HepG2 (cell line): ENCODE results near the gene CDC42EP4. TPM values are rescaled to one million over a fixed set of nuclear protein-coding genes. Genes with fewer than 3 reads are reported as not detected.

Source experiments
- ELF3 ChIP-seq: IDR thresholded peaks from 2 replicates; pipeline ENCODE4 v1.6.1; 2016; ENCODE audit warnings: missing genetic modification reagents, missing compliant biosample characterization
- FOXP1 ChIP-seq, 2 experiments: fragments of 450-650 bp in 1 of 2; IDR thresholded peaks; 2 replicates each; pipeline ENCODE4 v1.6.1; 2017 to 2018; ENCODE audit warnings: antibody characterized with exemption in 1 of 2
- HDAC6 ChIP-seq: fragments of 200-600 bp; sonication (generic); IDR thresholded peaks from 2 replicates; pipeline ENCODE4 v1.7.0; 2017; ENCODE audit warnings: mild to moderate bottlenecking, antibody characterized with exemption, low read length, low read depth
- KLF15 ChIP-seq: sonication (generic); formaldehyde crosslinking; IDR thresholded peaks from 2 replicates; pipeline ENCODE4 v1.8.1; 2023; ENCODE audit warnings: borderline replicate concordance, mild to moderate bottlenecking, inconsistent platforms, missing genetic modification reagents, mixed read lengths
- NFE2L1 ChIP-seq: sonication (generic); formaldehyde crosslinking; IDR thresholded peaks from 2 replicates; pipeline ENCODE4 v1.4.0; 2020; ENCODE audit warnings: missing genetic modification reagents, mild to moderate bottlenecking, borderline replicate concordance
- NR3C1 ChIP-seq: sonication (generic); formaldehyde crosslinking; IDR thresholded peaks from 2 replicates; pipeline ENCODE4 v1.4.0; 2020; ENCODE audit warnings: missing genetic modification reagents
- TEAD2 ChIP-seq: sonication (generic); formaldehyde crosslinking; IDR thresholded peaks from 2 replicates; pipeline ENCODE4 v1.9.0; 2021; ENCODE audit warnings: missing genetic modification reagents
- ZMYM3 ChIP-seq: sonication (generic); formaldehyde crosslinking; IDR thresholded peaks from 2 replicates; pipeline ENCODE4 v1.5.1; 2020; ENCODE audit warnings: mild to moderate bottlenecking, missing genetic modification reagents
- ZNF354B ChIP-seq: sonication (generic); formaldehyde crosslinking; IDR thresholded peaks from 2 replicates; pipeline ENCODE4 v1.8.0; 2022; ENCODE audit warnings: mild to moderate bottlenecking, missing genetic modification reagents
- ZNF564 ChIP-seq: sonication (generic); formaldehyde crosslinking; IDR thresholded peaks from 2 replicates; pipeline ENCODE4 v1.8.1; 2023; ENCODE audit warnings: mild to moderate bottlenecking, missing genetic modification reagents
- ZNF652 ChIP-seq: IDR thresholded peaks from 2 replicates; pipeline ENCODE4 v1.6.1; 2016; ENCODE audit warnings: low read depth, borderline replicate concordance
- ZNF670 ChIP-seq: sonication (generic); formaldehyde crosslinking; IDR thresholded peaks from 2 replicates; pipeline ENCODE4 v1.8.0; 2022; ENCODE audit warnings: mild to moderate bottlenecking, missing genetic modification reagents, borderline replicate concordance
- ZNF782 ChIP-seq: sonication (generic); formaldehyde crosslinking; IDR thresholded peaks from 2 replicates; pipeline ENCODE4 v1.4.0; 2020; ENCODE audit warnings: missing genetic modification reagents, mild to moderate bottlenecking, borderline replicate concordance
- polyA plus RNA-seq, 8 experiments: library from polyadenylated mRNA; depleted of rRNA in 3 of 8; stranded (reverse) in 7 of 8; unstranded in 1 of 8; fragments of >200 nt; fragmentation: Illumina TruSeq in 4 of 8; extraction: Trizol in 4 of 8; gene quantifications; 2 replicates each; pipeline versions ENCODE4 v1.2.1 to v1.2.3, GENCODE V29; 2011 to 2016; ENCODE audit warnings: low read depth in 4 of 8, missing spikeins in 1 of 8, mixed read lengths in 1 of 8; ENCODE audit not compliant: insufficient read depth in 1 of 8
- total RNA-seq, 5 experiments: library from RNA; depleted of rRNA; stranded (reverse); fragments of >200 nt; fragmentation: Illumina TruSeq; extraction: Trizol; gene quantifications; 2 replicates each; pipeline ENCODE4 v1.2.3, GENCODE V29; 2016; ENCODE audit warnings: low read depth in 1 of 5
- TF ChIP-seq, protein P1 (sequence below): sonication (generic); formaldehyde crosslinking; IDR thresholded peaks from 2 replicates; pipeline ENCODE4 v1.4.0; 2020; ENCODE audit warnings: mild to moderate bottlenecking, missing genetic modification reagents
- TF ChIP-seq, protein P2 (sequence below): sonication (generic); formaldehyde crosslinking; IDR thresholded peaks from 2 replicates; pipeline ENCODE4 v1.4.0; 2020; ENCODE audit warnings: mild to moderate bottlenecking, missing genetic modification reagents
- TF ChIP-seq, protein P3 (sequence below): sonication (generic); formaldehyde crosslinking; conservative IDR thresholded peaks from 2 replicates; pipeline ENCODE4 v1.5.0; 2020; ENCODE audit warnings: missing genetic modification reagents
- TF ChIP-seq, protein P4 (sequence below): sonication (generic); formaldehyde crosslinking; IDR thresholded peaks from 2 replicates; pipeline ENCODE4 v1.5.0; 2020; ENCODE audit warnings: missing genetic modification reagents
- TF ChIP-seq, protein P5 (sequence below): sonication (generic); formaldehyde crosslinking; IDR thresholded peaks from 2 replicates; pipeline ENCODE4 v1.4.0; 2020; ENCODE audit warnings: mild to moderate bottlenecking, missing genetic modification reagents

Gene CDC42EP4
- total and polyA plus RNA-seq, 2 of the 13 experiments (the other 11 are each of a cell fraction or from before 2014, with no cell fraction given) = 19.0 to 54.0 TPM

DNA sequence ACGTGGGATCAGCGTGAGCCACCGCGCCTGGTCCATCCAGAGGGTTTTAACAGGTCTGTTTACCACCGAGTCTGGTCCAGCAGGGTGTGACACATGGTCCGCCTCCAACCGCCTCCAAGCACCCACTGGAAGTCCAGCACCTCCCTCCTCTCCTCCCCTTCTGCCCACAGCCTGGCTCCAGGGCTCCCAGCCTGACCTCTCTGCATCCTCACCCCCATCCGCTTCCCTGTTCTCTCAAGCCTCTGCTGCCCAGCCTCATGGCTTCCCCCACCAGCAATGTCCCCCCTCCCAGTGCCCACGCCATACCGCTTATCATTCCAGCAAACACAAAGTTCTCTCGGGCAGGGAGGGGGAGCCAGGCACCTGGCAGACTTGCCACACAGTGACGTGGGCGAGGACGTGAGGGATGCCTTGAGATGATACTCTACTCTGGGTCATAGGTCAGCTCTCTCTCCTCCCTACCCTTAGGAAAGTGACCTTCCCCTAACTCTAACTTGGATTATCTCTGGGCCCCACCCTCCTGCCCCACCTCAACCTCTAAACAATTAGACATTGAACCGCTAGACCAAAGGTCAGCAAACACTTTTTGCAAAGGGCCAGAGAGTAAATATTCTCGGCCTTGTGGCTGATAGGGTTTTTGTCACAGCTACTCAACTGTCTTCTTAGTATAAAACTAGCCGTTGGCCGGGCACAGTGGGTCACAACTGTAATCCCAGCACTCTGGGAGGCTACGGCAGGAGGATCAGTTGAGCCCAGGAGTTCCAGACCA is 23.1 kb downstream of the CDC42EP4 start (continued):
- TF ChIP-seq, protein P1, sequence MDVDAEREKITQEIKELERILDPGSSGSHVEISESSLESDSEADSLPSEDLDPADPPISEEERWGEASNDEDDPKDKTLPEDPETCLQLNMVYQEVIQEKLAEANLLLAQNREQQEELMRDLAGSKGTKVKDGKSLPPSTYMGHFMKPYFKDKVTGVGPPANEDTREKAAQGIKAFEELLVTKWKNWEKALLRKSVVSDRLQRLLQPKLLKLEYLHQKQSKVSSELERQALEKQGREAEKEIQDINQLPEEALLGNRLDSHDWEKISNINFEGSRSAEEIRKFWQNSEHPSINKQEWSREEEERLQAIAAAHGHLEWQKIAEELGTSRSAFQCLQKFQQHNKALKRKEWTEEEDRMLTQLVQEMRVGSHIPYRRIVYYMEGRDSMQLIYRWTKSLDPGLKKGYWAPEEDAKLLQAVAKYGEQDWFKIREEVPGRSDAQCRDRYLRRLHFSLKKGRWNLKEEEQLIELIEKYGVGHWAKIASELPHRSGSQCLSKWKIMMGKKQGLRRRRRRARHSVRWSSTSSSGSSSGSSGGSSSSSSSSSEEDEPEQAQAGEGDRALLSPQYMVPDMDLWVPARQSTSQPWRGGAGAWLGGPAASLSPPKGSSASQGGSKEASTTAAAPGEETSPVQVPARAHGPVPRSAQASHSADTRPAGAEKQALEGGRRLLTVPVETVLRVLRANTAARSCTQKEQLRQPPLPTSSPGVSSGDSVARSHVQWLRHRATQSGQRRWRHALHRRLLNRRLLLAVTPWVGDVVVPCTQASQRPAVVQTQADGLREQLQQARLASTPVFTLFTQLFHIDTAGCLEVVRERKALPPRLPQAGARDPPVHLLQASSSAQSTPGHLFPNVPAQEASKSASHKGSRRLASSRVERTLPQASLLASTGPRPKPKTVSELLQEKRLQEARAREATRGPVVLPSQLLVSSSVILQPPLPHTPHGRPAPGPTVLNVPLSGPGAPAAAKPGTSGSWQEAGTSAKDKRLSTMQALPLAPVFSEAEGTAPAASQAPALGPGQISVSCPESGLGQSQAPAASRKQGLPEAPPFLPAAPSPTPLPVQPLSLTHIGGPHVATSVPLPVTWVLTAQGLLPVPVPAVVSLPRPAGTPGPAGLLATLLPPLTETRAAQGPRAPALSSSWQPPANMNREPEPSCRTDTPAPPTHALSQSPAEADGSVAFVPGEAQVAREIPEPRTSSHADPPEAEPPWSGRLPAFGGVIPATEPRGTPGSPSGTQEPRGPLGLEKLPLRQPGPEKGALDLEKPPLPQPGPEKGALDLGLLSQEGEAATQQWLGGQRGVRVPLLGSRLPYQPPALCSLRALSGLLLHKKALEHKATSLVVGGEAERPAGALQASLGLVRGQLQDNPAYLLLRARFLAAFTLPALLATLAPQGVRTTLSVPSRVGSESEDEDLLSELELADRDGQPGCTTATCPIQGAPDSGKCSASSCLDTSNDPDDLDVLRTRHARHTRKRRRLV = no peak
- TF ChIP-seq, protein P2, sequence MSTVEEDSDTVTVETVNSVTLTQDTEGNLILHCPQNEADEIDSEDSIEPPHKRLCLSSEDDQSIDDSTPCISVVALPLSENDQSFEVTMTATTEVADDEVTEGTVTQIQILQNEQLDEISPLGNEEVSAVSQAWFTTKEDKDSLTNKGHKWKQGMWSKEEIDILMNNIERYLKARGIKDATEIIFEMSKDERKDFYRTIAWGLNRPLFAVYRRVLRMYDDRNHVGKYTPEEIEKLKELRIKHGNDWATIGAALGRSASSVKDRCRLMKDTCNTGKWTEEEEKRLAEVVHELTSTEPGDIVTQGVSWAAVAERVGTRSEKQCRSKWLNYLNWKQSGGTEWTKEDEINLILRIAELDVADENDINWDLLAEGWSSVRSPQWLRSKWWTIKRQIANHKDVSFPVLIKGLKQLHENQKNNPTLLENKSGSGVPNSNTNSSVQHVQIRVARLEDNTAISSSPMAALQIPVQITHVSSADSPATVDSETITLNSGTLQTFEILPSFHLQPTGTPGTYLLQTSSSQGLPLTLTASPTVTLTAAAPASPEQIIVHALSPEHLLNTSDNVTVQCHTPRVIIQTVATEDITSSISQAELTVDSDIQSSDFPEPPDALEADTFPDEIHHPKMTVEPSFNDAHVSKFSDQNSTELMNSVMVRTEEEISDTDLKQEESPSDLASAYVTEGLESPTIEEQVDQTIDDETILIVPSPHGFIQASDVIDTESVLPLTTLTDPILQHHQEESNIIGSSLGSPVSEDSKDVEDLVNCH = no peak
- peak; percentile 50; the same call in 1 of the 2 replicates for TF ChIP-seq ZNF564
- no peak; the same call in 1 of the 2 replicates for TF ChIP-seq KLF15 (CRISPR knock-in tag)
- TF ChIP-seq ZNF354B = no peak
- TF ChIP-seq, protein P3, sequence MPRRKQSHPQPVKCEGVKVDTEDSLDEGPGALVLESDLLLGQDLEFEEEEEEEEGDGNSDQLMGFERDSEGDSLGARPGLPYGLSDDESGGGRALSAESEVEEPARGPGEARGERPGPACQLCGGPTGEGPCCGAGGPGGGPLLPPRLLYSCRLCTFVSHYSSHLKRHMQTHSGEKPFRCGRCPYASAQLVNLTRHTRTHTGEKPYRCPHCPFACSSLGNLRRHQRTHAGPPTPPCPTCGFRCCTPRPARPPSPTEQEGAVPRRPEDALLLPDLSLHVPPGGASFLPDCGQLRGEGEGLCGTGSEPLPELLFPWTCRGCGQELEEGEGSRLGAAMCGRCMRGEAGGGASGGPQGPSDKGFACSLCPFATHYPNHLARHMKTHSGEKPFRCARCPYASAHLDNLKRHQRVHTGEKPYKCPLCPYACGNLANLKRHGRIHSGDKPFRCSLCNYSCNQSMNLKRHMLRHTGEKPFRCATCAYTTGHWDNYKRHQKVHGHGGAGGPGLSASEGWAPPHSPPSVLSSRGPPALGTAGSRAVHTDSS (CRISPR knock-in tag) = 0 out of 2 replicates have a peak, but pooled peaks have one; percentile 65
- no peak for TF ChIP-seq ZNF782
- no peak for TF ChIP-seq ZNF652 (CRISPR knock-in tag)
- TF ChIP-seq NFE2L1 (CRISPR knock-in tag) = no peak
- no peak; the same call in 1 of the 2 replicates for TF ChIP-seq FOXP1 (IDR thresholded peaks at IDR 0.05)
- TF ChIP-seq FOXP1 (CRISPR knock-in tag; IDR thresholded peaks at IDR 0.05) = peak; percentile 94
- no peak for TF ChIP-seq TEAD2 (CRISPR knock-in tag)
- no peak for TF ChIP-seq HDAC6
- TF ChIP-seq NR3C1 (CRISPR knock-in tag) = no peak
- peak; percentile 38; the same call in 1 of the 2 replicates for TF ChIP-seq ZNF670
- TF ChIP-seq, protein P4, sequence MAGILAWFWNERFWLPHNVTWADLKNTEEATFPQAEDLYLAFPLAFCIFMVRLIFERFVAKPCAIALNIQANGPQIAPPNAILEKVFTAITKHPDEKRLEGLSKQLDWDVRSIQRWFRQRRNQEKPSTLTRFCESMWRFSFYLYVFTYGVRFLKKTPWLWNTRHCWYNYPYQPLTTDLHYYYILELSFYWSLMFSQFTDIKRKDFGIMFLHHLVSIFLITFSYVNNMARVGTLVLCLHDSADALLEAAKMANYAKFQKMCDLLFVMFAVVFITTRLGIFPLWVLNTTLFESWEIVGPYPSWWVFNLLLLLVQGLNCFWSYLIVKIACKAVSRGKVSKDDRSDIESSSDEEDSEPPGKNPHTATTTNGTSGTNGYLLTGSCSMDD = no peak
- TF ChIP-seq ZMYM3 (CRISPR knock-in tag) = peak; percentile 93
- TF ChIP-seq, protein P5, sequence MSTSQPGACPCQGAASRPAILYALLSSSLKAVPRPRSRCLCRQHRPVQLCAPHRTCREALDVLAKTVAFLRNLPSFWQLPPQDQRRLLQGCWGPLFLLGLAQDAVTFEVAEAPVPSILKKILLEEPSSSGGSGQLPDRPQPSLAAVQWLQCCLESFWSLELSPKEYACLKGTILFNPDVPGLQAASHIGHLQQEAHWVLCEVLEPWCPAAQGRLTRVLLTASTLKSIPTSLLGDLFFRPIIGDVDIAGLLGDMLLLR (CRISPR knock-in tag) = no peak; the same call in 1 of the 2 replicates
- TF ChIP-seq ELF3 (CRISPR knock-in tag) = peak; percentile 62
